ENCODE data around the gene DNAJB11.

The DNAJB11 gene

DNA sequence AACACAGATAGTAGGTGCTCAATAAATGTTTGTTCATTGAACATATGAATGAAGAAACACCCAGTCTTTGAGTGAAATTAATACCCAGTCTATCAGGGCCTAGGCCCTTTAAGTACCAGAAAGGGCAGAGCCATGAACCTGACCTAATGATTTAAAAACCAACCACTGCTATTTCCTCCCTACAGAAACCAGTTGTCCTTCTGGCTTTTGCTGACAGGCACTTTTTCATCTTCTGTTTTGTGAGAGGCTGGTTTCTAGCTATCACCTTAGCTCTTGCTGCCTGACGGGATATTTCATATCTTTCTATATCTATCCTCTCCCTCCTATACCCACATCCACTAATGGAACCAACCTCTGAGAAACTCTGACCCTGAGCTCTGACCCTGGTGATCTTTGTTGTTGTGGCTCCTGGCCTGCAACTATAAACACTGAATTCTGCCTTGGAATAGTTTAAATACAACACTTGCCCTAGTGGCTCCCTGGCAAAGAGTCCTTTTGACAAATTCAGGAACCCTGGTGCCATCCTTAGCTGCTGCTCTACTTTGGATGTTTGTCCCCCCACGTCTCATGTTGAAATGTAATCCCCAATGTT, 38.2 kb downstream of the DNAJB11 start:
- no peak for DNase-seq (ENCODE audit: low read depth in 1 of 2, low spot score in 1 of 2)
- H3K27me3 ChIP-seq (ENCODE audit: insufficient read depth, poor library complexity, severe bottlenecking) = no peaks in the 10 kb centered on the region
- no peak overlapping the region for H3K4me3 ChIP-seq (replicated peaks; ENCODE audit: insufficient read depth, low read length)
- no peak overlapping the region for H3K27ac ChIP-seq (replicated peaks)
- TF ChIP-seq, protein P1, sequence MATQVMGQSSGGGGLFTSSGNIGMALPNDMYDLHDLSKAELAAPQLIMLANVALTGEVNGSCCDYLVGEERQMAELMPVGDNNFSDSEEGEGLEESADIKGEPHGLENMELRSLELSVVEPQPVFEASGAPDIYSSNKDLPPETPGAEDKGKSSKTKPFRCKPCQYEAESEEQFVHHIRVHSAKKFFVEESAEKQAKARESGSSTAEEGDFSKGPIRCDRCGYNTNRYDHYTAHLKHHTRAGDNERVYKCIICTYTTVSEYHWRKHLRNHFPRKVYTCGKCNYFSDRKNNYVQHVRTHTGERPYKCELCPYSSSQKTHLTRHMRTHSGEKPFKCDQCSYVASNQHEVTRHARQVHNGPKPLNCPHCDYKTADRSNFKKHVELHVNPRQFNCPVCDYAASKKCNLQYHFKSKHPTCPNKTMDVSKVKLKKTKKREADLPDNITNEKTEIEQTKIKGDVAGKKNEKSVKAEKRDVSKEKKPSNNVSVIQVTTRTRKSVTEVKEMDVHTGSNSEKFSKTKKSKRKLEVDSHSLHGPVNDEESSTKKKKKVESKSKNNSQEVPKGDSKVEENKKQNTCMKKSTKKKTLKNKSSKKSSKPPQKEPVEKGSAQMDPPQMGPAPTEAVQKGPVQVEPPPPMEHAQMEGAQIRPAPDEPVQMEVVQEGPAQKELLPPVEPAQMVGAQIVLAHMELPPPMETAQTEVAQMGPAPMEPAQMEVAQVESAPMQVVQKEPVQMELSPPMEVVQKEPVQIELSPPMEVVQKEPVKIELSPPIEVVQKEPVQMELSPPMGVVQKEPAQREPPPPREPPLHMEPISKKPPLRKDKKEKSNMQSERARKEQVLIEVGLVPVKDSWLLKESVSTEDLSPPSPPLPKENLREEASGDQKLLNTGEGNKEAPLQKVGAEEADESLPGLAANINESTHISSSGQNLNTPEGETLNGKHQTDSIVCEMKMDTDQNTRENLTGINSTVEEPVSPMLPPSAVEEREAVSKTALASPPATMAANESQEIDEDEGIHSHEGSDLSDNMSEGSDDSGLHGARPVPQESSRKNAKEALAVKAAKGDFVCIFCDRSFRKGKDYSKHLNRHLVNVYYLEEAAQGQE (IDR thresholded peaks at IDR 0.05; ENCODE audit: insufficient replicate concordance, low read depth) = no peak
- no peak for TF ChIP-seq POLR2AphosphoS5 (IDR thresholded peaks at IDR 0.05; ENCODE audit: low read depth)
- TF ChIP-seq CTCF (IDR thresholded peaks at IDR 0.05; ENCODE audit: insufficient read depth, low read length) = no peak
- no peak for TF ChIP-seq GABPA (IDR thresholded peaks at IDR 0.05; ENCODE audit: low read depth)

- DNase-seq (ENCODE audit: low read depth in 1 of 2, low spot score in 1 of 2) = peak in 1 of 2 experiments; percentile 51
- Histone ChIP-seq H3K27ac (replicated peaks) (no peak overlapping the region), H3K4me3 (replicated peaks; ENCODE audit: insufficient read depth, low read length) (no peak overlapping the region), H3K27me3 (ENCODE audit: insufficient read depth, poor library complexity, severe bottlenecking) (no peaks in the 10 kb centered on the region)
- TF ChIP-seq SPI1 (IDR thresholded peaks at IDR 0.05; ENCODE audit: borderline replicate concordance, low read depth) (no peak), GABPA (IDR thresholded peaks at IDR 0.05; ENCODE audit: low read depth) (no peak), POLR2AphosphoS5 (IDR thresholded peaks at IDR 0.05; ENCODE audit: low read depth) (no peak), CTCF (IDR thresholded peaks at IDR 0.05; ENCODE audit: insufficient read depth, low read length) (peak; percentile 0)
- TF ChIP-seq, protein P1 (IDR thresholded peaks at IDR 0.05; ENCODE audit: insufficient replicate concordance, low read depth) = no peak
These were observed 38.8 kb downstream of the DNAJB11 start for GRCh38 chr3:186609247-186609868.

- H3K27me3 ChIP-seq (ENCODE audit: insufficient read depth, poor library complexity, severe bottlenecking) = no peaks in the 10 kb centered on the region
- no peak for TF ChIP-seq POLR2AphosphoS5 (IDR thresholded peaks at IDR 0.05; ENCODE audit: low read depth)
- TF ChIP-seq SPI1 (IDR thresholded peaks at IDR 0.05; ENCODE audit: borderline replicate concordance, low read depth) = no peak
- no peak for TF ChIP-seq GABPA (IDR thresholded peaks at IDR 0.05; ENCODE audit: low read depth)
- TF ChIP-seq, protein P1 (IDR thresholded peaks at IDR 0.05; ENCODE audit: insufficient replicate concordance, low read depth) = no peak
- TF ChIP-seq CTCF (IDR thresholded peaks at IDR 0.05; ENCODE audit: insufficient read depth, low read length) = no peak
- H3K4me3 ChIP-seq (replicated peaks; ENCODE audit: insufficient read depth, low read length) = no peak overlapping the region
- H3K27ac ChIP-seq (replicated peaks) = no peak overlapping the region
- DNase-seq (ENCODE audit: low read depth in 1 of 2, low spot score in 1 of 2) = no peak
These were observed 41.5 kb downstream of the DNAJB11 start for GRCh38 chr3:186612065-186612464.

All from HL-60 (cell line).